Lower leg skin (tissue), 4 donors: ENCODE data around the gene ACCSL. TPM values are rescaled to one million over a fixed set of nuclear protein-coding genes. Genes with fewer than 3 reads are reported as not detected.
A peak's percentile ranks its signal among the peaks of the same experiment; 100 is the strongest.

ENCODE experiments used
- DNase-seq, 2 donors: peaks; one replicate each; pipeline ENCODE4 v3.0.0-alpha.2; 2019; ENCODE audit warnings: low spot score in 2 of 2
- H3K4me3 ChIP-seq: fragments of 200-600 bp; sonication (generic); 2 replicates; pipeline ENCODE4 v1.5.1; 2017; ENCODE audit warnings: mild to moderate bottlenecking, low read depth; ENCODE audit not compliant: poor library complexity, severe bottlenecking
- POLR2A ChIP-seq, 2 donors: fragments of 450-650 bp; IDR thresholded peaks; one replicate each; pipeline ENCODE4 v1.6.1; 2016 to 2017; ENCODE audit warnings: antibody characterized with exemption in 2 of 2, mild to moderate bottlenecking in 1 of 2, moderate library complexity in 1 of 2
- WGBS, 2 donors: methylation state at CpG; one replicate each; pipeline ENCODE4 v1.1.5; 2018; 5-methylcytosine and 5-hydroxymethylcytosine counted together
- intact Hi-C: fragments of 100-400 bp; cut with DNase I; formaldehyde crosslinking; loops from one replicate; pipeline ENCODE4 v1.15.0; 2023; ENCODE audit warnings: low total_unique reads
- total RNA-seq, 4 donors: library from RNA; depleted of rRNA; stranded (reverse); fragments of >200 nt; gene quantifications; one replicate each; pipeline ENCODE4 v1.1.0, GENCODE V29; 2016
- TF ChIP-seq, protein P1 (sequence below), 3 donors: fragments of 450-650 bp; IDR thresholded peaks; one replicate each; pipeline ENCODE4 v1.5.1; 2016; ENCODE audit warnings: antibody characterized with exemption in 3 of 3, mild to moderate bottlenecking in 3 of 3, moderate library complexity in 2 of 3

ACCSL gene
- total RNA-seq, 4 donors from 2014 or later = 0.13 TPM; not detected in 3

DNA sequence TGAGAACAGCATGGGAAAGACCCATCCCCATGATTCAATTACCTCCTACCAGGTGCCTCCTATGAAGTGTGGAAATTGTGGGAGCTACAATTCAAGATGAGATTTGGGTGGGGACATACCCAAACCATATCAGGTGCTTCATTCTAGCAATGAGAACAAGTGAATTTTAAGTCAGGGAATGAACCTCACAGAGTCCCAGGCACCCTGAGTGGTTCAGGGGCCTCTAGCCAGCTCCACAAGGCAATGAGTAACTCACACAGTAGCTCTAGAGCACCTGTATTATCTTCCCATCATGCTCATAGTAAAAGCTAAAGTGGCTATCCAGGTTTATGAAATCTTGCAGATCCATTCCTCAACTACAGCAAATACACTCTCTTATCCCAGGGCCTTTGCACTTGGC is 13.1 kb upstream of the ACCSL start:
- TF ChIP-seq POLR2A (IDR thresholded peaks at IDR 0.05) = no peak
- TF ChIP-seq, protein P1, sequence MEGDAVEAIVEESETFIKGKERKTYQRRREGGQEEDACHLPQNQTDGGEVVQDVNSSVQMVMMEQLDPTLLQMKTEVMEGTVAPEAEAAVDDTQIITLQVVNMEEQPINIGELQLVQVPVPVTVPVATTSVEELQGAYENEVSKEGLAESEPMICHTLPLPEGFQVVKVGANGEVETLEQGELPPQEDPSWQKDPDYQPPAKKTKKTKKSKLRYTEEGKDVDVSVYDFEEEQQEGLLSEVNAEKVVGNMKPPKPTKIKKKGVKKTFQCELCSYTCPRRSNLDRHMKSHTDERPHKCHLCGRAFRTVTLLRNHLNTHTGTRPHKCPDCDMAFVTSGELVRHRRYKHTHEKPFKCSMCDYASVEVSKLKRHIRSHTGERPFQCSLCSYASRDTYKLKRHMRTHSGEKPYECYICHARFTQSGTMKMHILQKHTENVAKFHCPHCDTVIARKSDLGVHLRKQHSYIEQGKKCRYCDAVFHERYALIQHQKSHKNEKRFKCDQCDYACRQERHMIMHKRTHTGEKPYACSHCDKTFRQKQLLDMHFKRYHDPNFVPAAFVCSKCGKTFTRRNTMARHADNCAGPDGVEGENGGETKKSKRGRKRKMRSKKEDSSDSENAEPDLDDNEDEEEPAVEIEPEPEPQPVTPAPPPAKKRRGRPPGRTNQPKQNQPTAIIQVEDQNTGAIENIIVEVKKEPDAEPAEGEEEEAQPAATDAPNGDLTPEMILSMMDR (IDR thresholded peaks at IDR 0.05) = no peak
- no peak overlapping the region for H3K4me3 ChIP-seq
- no peak for DNase-seq
- intact Hi-C loops = no loop called here

DNA sequence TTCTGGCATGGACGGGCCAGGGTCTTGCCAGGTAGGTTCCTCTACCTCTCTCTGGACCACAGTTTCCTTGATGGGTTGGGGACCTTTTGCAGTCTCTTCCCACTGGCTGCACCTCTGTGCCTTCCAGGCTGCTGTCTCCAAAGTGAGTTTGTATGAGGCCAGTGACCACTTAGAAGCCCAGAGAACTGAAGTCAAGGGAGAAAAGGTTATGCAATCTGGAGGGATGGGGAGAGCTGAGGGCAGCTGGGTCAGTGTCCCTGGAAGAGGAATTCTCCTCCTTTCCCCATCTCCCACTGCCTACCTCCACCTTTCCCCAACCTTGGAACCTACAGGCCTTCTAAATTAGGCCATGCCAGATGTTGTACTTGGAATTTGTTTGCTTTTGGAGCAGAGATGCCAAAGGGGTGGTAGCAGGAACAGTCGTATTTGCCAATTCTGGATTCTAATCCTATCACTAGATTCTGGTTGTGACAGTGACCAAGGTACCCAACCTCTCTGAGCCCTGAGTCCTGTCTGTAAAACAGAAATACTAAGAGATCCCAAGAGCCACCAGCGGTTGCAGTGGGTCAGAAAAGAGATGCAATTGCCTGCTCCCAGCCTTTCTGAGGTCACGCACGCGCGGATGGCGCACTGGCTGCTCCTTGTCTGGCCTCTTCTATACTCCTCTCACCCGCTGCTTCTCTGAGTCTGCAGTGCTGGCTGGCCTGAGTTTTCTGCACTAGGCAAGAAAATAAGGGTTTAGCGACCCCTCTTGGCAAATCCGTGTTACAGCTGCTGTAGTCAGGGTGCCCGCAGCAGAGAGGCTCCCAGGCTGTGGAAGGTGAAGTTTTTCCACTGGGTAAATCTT is 10.7 kb upstream of the ACCSL start:
- intact Hi-C loops = no loop called here
- peak; percentile 66 to 92 for DNase-seq
- 27 to 30% methylated on average over 12 of the region's 12 CpGs for WGBS, 2 donors
- TF ChIP-seq, protein P1 (IDR thresholded peaks at IDR 0.05) = no peak
- no peak for TF ChIP-seq POLR2A (IDR thresholded peaks at IDR 0.05)
- no peak overlapping the region for H3K4me3 ChIP-seq

DNA sequence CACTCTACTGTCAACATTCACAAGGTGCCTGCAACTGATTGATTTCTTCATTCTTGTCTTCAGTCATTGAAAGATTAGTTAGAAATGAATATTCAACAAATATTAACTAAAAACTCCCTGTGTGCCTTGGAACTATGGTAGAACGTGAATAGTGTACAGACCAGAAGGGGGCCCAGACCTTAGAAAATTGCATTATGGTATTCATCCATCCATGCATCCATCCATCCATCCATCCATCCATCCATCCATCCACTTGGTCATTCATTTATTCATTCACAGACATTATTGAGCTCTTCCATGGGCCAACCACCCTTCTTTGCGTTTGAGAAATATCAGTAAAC is 10.2 kb upstream of the ACCSL start:
- 81 to 91% methylated on average over 2 of the region's 2 CpGs for WGBS, 2 donors
- intact Hi-C loops = no loop called here
- H3K4me3 ChIP-seq = no peak overlapping the region

DNA sequence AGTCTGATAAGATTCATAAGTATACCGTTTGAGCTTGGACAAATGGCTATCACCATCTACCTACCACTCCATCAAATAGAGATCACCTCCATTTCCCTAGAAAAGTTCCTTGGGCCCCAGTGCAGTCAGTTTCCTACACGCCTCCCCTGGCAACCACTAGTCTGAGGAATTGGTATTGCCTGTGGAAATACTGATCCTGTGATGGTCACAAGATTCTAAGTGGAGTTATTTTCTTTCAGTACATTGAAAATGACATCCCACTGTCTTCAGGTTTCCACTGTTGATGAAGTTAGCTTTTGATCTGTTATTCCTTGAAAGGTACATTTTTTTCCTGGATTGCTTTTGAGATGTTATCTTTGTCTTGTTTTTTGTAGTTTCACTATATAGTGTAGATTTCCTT is 4.6 kb upstream of the ACCSL start:
- intact Hi-C loops = no loop called here
- no peak for TF ChIP-seq POLR2A (IDR thresholded peaks at IDR 0.05)
- TF ChIP-seq, protein P1 (IDR thresholded peaks at IDR 0.05) = no peak
- no peak for DNase-seq
- 71 to 88% methylated on average over 2 of the region's 2 CpGs for WGBS, 2 donors
- no peak overlapping the region for H3K4me3 ChIP-seq

More for the DNA sequence above, 10.2 kb upstream of the ACCSL start:
- no peak for DNase-seq
- no peak for TF ChIP-seq POLR2A (IDR thresholded peaks at IDR 0.05)
- TF ChIP-seq, protein P1 (IDR thresholded peaks at IDR 0.05) = no peak

DNA sequence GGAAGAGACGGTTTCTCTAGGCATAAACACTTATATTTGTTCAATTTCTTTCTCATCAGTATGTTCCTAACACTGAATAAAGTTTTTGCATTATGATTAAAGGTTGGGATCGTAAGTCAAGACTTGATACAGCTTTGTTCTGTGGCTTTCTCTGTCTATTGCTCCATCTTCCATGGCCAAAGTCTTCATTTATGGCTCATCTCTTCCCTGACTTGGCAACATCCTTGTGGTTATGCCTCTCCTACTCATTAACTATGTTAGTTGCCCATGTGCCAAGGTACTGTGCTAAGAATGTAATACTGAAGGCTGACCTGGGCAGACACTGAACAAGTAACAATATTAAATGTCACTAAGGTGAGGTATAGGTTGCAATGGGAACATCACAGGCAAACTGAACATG is 1.6 kb upstream of the ACCSL start:
- 85 to 86% methylated on average over 2 of the region's 2 CpGs for WGBS, 2 donors
- intact Hi-C loops = no loop called here
- H3K4me3 ChIP-seq = no peak overlapping the region
- TF ChIP-seq, protein P1 (IDR thresholded peaks at IDR 0.05) = no peak
- no peak for TF ChIP-seq POLR2A (IDR thresholded peaks at IDR 0.05)
- DNase-seq = peak in 1 of 2 donors; percentile 6

DNA sequence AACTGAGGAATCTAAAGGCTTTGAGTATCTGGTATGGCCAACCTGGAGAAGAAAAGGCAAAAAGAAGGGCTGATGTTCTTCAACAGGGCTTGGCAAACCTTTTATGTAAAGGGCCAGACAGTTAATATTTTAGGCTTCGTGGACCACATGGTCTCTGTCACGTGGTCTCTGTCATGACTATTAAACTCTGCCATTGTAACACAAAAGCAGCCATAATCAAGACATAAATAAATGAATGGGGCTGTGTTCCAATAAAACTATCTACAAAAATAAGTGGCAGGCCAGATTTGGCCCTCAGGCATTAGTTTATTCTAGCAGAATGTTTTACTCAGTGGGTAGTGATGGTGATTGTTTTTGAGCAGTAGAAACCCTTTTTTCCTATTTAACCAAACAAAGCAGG is 483 bp upstream of the ACCSL start:
- WGBS, 2 donors = 74% methylated on average over 2 of the region's 2 CpGs
- TF ChIP-seq, protein P1 (IDR thresholded peaks at IDR 0.05) = no peak
- no peak for TF ChIP-seq POLR2A (IDR thresholded peaks at IDR 0.05)
- intact Hi-C loops = no loop called here
- DNase-seq = no peak
- no peak overlapping the region for H3K4me3 ChIP-seq
